Activated naive CD8-positive, alpha-beta T cell treated with anti-CD3 and anti-CD28 coated beads, Interleukin-2, amount 10 ng/mL, durations not matched to agents 7 days and 5 days (primary cell): ENCODE results near the gene PLD2. TPM values are rescaled to one million over a fixed set of nuclear protein-coding genes. Genes with fewer than 3 reads are reported as not detected.

ENCODE experiments used
- total RNA-seq, 2 experiments: library from RNA; stranded (reverse); gene quantifications; one replicate each; pipeline ENCODE4 v1.2.3, GENCODE V29; 2021

Gene PLD2
- total RNA-seq, 2 experiments from 2014 or later, result 18.8 to 21.7 TPM

Other genes with a start within 250 kb of the PLD2 start
- not detected for gene GGT6, start 246.6 kb upstream of the PLD2 start, total RNA-seq
- gene SMTNL2, start 222.6 kb upstream of the PLD2 start, total RNA-seq, result not detected
- not detected for gene ALOX15, start 165.5 kb upstream of the PLD2 start, total RNA-seq
- 10 to 100 TPM; 73.8 to 74.7 TPM for gene PELP1, start 103.0 kb upstream of the PLD2 start, total RNA-seq
- 100 to 1,000 TPM; 325 to 330 TPM for gene ARRB2, start 96.5 kb upstream of the PLD2 start, total RNA-seq
- gene MED11, start 75.7 kb upstream of the PLD2 start, total RNA-seq, result 10 to 100 TPM; 29.4 to 32.2 TPM
- under 1 TPM in 1 of 2 experiments, not detected in 1; 0.17 TPM for gene ZMYND15, start 67.3 kb upstream of the PLD2 start, total RNA-seq
- gene CXCL16, start 67.2 kb upstream of the PLD2 start, total RNA-seq, result 1 to 10 TPM; 2.7 to 3.0 TPM
- gene TM4SF5, start 35.3 kb upstream of the PLD2 start, total RNA-seq, result not detected
- not detected for gene VMO1, start 20.8 kb upstream of the PLD2 start, total RNA-seq
- not detected for gene GLTPD2, start 18.2 kb upstream of the PLD2 start, total RNA-seq
- 10 to 100 TPM; 81.4 to 83.1 TPM for gene PSMB6, start 11.0 kb upstream of the PLD2 start, total RNA-seq
- 100 to 1,000 TPM; 123 to 128 TPM for gene MINK1, start 26.2 kb downstream of the PLD2 start, total RNA-seq
- gene C17orf107, start 92.4 kb downstream of the PLD2 start, total RNA-seq, result 1 to 10 TPM; 1.9 to 3.0 TPM
- 1 to 10 TPM in 1 of 2 experiments, under 1 TPM in 1; 0.65 to 1.1 TPM for gene CHRNE, start 95.9 kb downstream of the PLD2 start, total RNA-seq
- gene GP1BA, start 125.1 kb downstream of the PLD2 start, total RNA-seq, result not detected
- 10 to 100 TPM; 67.6 to 78.1 TPM for gene SLC25A11, start 132.9 kb downstream of the PLD2 start, total RNA-seq
- gene RNF167, start 133.1 kb downstream of the PLD2 start, total RNA-seq, result 100 to 1,000 TPM; 202 TPM
- gene PFN1, start 141.4 kb downstream of the PLD2 start, total RNA-seq, result 1,000 to 10,000 TPM; 1,712 to 1,828 TPM
- gene ENO3, start 144.0 kb downstream of the PLD2 start, total RNA-seq, result 10 to 100 TPM; 31.4 to 32.9 TPM
- gene SPAG7, start 160.7 kb downstream of the PLD2 start, total RNA-seq, result 10 to 100 TPM; 47.1 to 51.9 TPM
- 10 to 100 TPM; 62.0 to 67.7 TPM for gene CAMTA2, start 180.5 kb downstream of the PLD2 start, total RNA-seq
- gene INCA1, start 190.4 kb downstream of the PLD2 start, total RNA-seq, result under 1 TPM; 0.42 to 0.54 TPM
- 10 to 100 TPM; 35.5 to 37.3 TPM for gene KIF1C, start 190.8 kb downstream of the PLD2 start, total RNA-seq
- gene SLC52A1, start 228.3 kb downstream of the PLD2 start, total RNA-seq, result 1 to 10 TPM in 1 of 2 experiments, under 1 TPM in 1; 0.85 to 1.4 TPM